Esophagus squamous epithelium (tissue), 4 donors: ENCODE measurements around the gene TMEM126B.

Experiments used
- POLR2A ChIP-seq, 4 donors: fragments of 450-650 bp; IDR thresholded peaks; one replicate each; pipeline ENCODE4 v1.6.1; 2017; ENCODE audit warnings: antibody characterized with exemption in 4 of 4, mild to moderate bottlenecking in 4 of 4, moderate library complexity in 3 of 4
- TF ChIP-seq, protein P1 (sequence below), 6 experiments: fragments of 450-650 bp in 4 of 6; fragments of 200-600 bp in 2 of 6; sonication (generic) in 2 of 6; IDR thresholded peaks; one replicate each; pipeline ENCODE4 v1.5.1; 2016 to 2019; ENCODE audit warnings: antibody characterized with exemption in 6 of 6, mild to moderate bottlenecking in 4 of 6, moderate library complexity in 4 of 6

DNA sequence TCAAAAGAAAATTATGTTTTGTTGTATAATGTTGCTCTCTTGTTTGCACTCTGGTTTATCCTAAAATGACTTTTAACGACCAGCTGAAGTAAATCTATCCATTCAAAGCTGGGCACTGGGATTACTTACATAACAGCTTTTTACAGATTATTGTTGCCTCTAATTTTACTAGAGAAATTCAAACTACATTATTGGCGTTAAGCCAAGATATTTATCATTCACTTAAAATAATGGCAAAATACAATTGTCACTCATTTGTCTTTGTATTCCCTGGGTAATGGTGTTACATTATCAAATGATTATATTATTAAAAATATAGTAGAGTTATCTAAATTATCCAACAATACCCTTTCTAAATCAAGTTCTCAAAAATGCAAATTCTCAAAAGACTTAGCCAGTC is 31.5 kb upstream of the TMEM126B start:
- TF ChIP-seq POLR2A (IDR thresholded peaks at IDR 0.05), result no peak
- TF ChIP-seq, protein P1, sequence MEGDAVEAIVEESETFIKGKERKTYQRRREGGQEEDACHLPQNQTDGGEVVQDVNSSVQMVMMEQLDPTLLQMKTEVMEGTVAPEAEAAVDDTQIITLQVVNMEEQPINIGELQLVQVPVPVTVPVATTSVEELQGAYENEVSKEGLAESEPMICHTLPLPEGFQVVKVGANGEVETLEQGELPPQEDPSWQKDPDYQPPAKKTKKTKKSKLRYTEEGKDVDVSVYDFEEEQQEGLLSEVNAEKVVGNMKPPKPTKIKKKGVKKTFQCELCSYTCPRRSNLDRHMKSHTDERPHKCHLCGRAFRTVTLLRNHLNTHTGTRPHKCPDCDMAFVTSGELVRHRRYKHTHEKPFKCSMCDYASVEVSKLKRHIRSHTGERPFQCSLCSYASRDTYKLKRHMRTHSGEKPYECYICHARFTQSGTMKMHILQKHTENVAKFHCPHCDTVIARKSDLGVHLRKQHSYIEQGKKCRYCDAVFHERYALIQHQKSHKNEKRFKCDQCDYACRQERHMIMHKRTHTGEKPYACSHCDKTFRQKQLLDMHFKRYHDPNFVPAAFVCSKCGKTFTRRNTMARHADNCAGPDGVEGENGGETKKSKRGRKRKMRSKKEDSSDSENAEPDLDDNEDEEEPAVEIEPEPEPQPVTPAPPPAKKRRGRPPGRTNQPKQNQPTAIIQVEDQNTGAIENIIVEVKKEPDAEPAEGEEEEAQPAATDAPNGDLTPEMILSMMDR (IDR thresholded peaks at IDR 0.05), result no peak
